Fibroblast of peridontal ligament (primary cell): ENCODE data around the gene SV2C.

Source experiments
- DNase-seq: peaks from one replicate; pipeline ENCODE4 v3.0.0-alpha.2; 2010; ENCODE audit errors: extremely low read depth

The SV2C gene

DNA sequence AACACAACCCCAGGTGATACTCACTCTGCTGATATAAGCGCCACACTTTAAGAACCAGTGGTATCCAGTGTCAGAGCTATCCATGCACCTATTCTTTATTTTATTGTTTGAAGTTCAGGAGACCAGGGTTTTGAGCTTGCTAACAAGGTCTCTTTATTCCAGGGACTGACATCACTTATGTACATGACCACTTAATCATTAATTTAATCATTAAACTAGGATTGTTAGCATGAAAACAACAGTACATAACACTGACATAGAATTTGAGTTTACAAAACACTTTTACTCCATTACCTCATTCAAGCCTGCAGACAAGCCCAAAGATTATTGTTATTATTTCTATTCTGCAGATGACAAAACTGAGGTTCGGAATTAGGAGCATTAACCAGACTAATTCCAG is 168.5 kb downstream of the SV2C start:
- DNase-seq: no peak

GRCh38 chr5:76252437-76252836 is 169.3 kb downstream of the SV2C start:
- no peak for DNase-seq

DNA sequence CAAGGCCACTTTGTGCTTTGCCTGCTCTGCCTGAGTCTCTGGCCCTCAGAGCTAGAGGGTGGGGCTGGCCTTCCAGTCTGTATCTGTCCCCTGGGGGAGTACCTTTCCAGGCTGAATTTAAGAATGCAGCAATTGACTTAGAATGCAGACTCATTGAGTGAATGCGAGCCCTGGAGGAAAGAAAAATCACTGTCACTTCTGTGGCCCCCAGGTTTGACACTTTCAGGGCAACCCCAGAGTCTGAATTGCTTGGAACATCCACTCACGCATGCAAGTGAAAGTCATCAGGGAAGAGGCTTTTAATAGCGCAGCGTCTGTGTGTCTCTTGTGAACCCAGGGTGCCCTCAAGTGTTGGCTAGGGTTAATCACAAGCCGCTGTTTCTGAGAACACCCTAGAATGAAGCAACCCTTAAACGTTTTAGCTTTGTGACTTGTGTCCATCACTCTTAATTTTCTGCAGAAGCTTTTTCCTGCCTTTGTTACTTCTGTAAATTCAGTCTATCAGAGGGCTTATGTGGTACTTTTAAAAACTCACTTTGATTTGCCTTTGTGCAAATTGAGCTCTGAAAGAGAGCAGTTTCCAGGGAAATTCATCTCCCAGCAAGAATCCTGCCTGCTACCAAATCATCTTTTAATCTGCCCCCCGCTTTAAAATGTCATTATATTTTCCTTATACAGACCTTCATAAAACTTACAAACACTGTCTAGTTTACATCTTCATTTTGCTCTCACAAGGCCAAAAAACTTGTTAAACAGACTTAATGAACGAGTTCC is 173.1 kb downstream of the SV2C start:
- DNase-seq: peak; percentile 70

GRCh38 chr5:76257225-76257833 is 174.1 kb downstream of the SV2C start:
- DNase-seq: no peak

DNA sequence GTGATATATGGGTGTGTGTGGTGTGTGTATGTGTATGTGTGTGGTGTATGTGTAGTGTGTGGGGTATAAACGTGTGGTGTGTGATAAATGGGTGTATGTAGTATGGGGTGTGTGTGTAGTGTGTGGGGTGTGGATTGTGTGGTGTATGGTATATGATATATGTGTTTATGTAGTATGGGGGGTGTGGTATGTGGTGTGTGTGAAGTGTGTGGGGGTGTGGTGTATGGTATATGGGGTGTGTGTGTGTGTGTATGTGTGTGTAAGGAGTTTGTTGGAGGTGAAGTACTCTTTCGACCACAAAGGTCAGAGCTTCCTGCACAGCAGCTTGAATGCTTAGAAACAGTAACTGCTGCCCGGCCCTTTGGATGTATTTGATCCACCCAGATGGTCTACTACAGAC is 174.7 kb downstream of the SV2C start:
- no peak for DNase-seq

DNA sequence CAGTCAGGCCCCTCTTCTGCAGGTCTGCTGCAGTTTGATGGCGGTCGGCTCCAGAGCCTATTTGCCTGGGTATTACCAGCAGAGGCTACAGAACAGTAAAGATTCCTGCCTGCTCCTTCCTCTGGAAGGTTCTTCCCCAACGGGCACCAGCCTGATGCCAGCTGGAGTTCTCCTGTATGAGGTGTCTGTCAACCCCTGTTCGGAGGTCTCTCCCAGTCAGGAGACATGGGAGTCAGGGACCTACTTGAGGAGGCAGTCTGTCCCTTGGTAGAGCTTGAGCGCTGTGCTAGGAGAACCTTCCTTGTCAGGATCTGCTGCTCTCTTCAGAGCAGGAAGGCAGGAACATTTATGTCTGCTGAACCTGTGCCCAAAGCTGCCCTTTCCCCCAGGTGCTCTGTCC is 181.5 kb downstream of the SV2C start:
- no peak for DNase-seq

DNA sequence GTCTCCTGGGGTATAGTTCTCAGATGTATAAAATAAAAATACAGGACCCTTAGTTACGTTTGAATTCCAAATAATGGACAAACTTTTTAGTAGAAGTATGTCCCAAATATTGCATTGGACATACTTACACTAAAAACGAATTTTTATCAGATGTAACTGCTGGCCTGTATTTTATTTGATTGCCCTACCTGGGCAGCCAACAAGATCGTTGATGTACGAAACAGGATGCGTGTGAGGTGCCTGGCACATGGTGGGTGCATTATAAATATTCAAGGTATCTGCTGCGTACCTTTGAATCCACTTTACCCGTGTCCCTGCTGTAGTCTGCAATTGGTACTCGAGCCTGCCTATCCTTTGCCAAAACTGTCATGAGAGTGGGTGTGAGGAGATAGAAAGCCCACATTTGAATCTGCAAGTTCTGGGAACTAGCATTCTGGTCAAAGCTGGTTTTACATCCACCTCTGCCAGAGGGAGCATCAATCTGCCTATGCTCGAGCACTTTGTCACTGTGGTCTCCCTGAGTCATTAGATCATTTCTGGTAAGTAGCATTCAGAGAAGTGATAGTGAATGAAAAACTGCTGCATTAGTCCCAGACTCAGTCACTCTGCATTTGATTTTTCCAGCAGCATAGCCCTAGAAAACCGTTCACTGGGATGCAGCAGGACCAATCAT is 186.2 kb downstream of the SV2C start:
- DNase-seq: no peak

DNA sequence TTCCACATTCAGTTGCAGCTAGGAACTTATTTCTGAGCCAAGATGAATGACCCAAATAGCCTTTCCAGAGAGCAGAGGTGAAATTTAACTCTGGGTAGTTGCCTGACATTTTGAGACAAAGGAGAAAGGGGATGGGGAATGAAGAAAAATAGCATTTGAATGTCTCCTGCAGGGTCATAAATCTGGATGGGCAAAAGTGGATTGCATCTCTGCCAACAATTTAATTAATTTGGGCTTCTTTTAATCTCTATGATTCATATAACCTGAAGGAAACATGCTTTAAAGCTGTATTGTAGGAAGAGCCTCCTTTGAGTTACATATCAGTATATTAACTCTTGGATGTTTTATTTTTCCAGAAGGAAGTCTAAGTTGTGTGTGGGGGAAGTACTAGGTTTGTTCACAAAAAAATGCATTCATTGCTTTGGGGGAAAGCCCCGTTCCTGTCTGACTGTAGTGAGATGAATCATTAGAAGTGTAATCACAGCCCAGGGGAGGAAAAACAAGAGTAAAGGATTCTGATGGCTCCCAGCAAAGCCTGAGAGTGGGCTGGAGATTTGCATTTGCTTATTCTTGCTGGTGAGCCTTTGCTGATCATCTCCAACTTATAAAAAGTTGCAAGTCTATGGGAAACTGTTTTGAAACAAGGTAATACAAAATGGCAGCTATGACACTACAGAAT is 186.9 kb downstream of the SV2C start:
- DNase-seq: no peak

GRCh38 chr5:76271836-76272235 is 188.7 kb downstream of the SV2C start:
- no peak for DNase-seq

DNA sequence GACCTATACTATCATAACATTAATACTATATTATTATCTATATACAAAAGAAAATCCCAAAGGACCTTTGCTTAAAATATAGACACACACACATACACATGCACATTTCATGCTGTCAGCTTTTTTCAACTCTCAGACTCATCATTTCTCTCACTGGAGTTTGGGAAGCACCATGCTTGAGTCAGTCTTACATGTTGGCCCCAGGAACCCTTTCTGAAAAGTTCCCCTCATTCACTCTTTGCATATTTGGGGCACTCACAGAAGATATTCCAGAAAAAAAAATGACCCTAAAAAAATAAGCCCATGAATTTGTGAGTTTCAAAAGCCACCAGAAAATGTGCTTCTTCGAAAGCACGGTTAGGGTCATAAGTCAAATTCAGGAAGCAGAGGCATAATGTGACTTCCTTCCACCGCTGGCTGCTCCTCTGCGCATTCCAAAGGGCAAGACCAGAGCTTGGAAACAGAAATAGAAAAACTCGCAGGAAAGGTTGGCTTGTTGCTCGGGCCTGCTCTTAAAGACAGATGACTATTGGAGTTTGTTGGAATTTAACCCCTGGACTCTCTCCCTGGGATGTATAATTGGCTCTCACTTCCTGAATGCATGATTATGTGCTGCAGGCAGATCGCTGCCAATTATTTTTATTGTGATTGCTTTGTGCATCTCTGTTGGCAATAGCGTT is 190.2 kb downstream of the SV2C start:
- no peak for DNase-seq

DNA sequence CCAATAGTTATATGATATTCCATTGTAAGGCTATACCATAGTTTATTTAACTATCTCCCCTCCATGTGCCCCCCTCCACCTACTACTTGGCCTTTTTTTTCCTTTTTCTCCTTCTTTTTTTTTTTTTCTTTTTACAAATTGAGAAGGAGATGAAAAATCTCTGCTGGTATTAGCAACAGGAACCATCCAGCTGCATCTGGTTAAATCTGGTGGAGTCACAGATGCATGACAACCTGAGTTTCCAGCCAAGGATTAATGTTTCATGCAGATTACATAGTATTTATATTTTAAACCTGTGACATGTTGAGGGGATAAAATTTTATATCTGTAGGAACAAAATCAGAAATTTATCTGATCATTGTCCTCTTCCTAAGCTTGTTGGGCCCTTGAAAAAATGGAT is 191.4 kb downstream of the SV2C start:
- DNase-seq: no peak

DNA sequence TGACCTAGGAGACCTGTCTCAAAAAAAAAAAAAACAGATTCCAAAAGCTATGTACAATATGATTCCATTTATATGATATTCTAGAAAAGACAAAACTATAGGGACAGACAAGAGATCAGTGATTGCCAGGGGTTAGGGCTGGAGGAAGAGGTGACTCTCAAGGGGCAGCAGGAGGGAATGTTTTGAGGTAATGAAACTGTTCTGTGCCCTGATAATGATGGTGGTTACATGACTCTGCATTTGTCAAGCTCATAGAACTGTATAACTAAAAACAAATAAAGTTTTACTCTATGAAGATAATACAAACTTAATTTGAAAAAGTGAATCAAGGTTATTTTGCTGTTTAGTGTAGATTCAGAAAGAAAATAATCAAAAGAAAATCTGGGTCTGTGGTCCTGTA is 194.6 kb downstream of the SV2C start:
- DNase-seq: no peak

GRCh38 chr5:76278261-76278789 is 195.1 kb downstream of the SV2C start:
- DNase-seq: no peak

DNA sequence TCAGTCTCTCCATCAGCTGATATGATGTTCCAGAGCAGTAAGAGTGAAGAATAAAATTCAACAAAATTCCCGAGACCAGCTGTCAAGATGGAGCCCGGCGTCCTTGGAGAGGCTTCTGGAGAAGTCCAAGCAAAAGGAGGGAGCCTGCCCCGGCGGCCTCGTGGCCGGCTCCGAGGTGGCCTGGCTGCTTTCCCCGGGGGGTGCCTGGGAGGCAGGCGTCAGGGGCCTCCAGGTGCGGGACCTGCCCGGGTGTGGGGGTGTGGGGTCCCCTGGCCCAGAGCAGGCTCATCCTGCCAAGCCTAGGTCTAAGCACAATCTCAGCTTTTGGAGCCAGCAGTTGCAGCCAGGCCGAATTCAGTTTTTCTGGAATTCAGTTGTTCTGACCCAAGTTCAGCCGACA is 197.3 kb downstream of the SV2C start:
- no peak for DNase-seq

GRCh38 chr5:76283670-76284069 is 200.5 kb downstream of the SV2C start:
- no peak for DNase-seq

DNA sequence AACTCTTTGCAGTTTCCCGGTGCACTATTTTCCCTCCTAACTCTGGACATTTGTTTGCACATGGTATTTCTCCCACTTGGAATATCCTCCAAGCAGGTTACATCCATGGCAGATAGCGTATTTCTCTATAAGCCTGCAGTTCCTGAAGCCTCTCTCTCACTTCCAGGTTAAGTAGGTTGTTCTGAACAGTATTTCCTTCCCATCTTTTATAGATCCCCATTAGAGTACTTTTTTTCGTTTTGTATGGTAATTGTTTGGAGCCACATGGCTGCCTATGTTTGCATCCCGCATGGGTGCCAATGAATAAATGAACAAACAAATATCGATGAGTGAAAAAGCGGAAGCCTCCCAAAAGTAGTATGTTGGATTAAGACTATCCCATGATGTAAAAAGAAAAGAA is 206.5 kb downstream of the SV2C start:
- DNase-seq: no peak

DNA sequence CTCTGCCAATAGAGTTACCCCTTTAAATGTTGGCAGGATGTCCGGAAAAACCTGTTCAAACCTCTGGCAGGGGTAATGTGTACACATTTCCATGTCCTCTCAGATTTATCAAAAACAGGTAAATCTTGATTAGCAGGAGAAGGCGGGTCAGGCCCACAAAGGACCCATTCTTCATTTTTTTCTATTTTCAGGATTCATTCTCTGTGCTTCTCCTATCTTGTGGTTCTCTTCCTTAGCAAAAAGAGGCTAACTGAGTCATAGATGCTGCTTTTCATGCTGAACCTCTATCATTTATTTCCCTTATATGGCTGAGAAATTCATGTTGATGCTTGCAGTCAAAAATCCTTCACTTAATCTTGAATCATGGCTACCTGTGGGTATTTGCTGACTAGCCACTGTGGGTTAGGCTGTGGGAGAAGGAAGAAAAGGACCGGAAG is 207.2 kb downstream of the SV2C start:
- no peak for DNase-seq

DNA sequence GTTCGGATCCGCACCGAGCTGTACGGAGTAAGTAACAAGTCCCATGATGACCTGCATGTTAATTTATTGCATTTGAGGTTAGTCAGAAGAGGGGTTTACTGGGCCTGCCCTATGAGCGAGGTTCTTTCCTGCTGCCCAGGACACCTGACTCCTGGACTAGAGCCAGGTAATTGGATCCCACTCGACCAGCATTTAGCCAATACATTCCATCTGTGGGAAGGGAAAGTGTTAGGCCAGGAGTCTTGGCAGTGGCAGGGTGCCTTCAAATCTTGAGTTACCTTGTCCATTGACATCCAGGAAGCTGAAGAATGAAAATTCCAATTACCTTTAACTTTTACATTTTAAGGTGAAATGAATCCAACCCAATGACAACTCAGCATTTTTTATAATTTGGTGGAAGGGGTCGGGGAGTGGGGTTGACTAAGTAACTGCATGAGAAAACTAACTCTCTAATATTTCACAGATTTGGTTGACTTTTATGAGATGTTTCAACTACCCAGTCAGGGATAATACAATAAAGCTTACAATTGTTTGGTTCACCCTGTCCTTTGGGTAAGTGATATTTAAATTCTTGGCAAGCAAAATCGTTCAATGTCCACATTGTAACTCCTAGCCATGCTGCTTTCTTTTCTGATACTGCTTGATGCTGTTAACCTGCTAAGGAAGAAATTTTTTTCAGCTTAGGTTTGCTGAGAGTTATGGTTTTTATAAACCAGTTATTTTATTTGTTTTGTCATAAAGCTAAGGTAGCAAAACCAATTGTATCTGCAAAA is 208.3 kb downstream of the SV2C start:
- DNase-seq: no peak

DNA sequence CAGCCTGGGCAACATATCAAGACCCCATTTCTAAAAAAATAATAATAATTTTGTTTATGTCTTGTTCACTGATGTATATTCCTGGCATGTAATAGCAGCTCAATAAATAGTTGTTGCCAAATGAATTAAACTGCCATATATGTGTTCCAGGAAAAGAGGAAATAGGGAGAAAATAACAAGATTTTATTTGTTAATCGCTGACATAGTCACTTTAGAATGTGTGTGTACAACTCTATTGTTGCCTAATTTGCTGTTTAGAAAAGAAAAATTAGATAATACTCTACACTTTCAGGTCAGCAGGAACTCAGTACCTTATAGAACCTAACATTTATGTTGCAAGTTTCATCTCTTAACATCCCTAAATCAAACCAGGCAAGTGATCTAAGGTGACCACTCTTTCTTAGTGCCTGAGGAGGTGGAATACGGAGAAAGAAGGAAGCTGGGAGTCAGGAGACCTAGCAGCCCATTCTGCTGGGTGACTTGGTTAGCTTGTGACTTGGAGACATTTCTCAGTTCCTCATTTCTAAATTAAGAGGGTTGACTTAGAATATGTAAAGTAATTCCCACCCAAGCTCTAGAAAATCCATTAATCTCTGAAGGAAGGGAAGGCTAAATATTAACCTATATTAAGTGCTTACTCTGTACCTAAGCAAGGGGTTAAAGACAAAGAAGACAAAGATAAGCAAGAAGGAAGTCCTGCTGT is 209.6 kb downstream of the SV2C start:
- DNase-seq: no peak

GRCh38 chr5:76294573-76294972 is 211.4 kb downstream of the SV2C start:
- no peak for DNase-seq
